Stimulated activated naive CD4-positive, alpha-beta T cell treated with Interleukin-2 at 50 U/mL for 16 hours (primary cell): ENCODE results near the gene TAF1B.

Source experiments
- DNase-seq: peaks from one replicate; lab custom pipeline; 2025; lab: John Stamatoyannopoulos, UW

Gene TAF1B

GRCh38 chr2:9941996-9942390 is 98.7 kb downstream of the TAF1B start:
- no peak for DNase-seq

GRCh38 chr2:9944330-9944758 is 101.1 kb downstream of the TAF1B start:
- DNase-seq, result no peak

GRCh38 chr2:9945596-9945995 is 102.3 kb downstream of the TAF1B start:
- DNase-seq, result no peak

DNA sequence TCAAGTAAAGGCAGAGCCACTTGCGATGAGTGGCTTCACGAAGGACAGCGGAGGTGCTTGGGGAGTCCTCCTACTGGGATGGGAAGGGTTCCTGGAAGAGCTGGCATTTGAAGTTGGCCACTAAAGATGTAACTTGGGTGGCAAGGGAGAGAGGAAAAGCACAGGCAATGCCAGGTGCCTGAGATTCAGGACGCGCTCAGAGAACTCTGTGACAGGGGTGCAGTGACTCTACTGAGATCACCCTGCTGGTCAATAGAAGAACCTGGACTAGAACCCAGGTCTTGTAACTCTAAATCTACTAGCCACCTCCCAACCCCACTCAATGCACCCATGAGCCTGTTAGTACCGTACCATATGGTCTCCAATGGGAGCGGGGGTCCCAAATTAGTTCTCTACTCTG is 102.8 kb downstream of the TAF1B start:
- DNase-seq, result no peak

- DNase-seq, result no peak
These were observed 103.5 kb downstream of the TAF1B start for GRCh38 chr2:9946818-9947217.

DNA sequence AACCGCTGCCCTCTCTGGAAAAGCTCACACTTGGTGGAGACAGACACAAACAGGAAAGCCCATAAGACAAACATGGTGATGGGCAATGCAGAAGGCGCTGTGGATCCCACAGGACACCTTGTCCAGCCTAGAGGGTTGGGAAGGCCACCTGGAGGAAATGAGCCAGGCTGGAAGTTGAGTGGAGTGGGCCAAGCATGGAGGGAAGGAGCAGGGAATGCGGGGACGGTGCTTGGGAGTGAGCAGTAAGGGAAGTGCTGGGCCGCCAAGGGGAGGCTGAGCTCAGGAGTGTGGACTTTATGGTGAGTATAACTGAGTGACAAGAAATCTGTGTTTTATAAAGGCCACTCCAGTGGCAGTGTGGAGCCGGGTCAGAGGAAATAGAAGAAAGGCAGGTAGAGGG is 105.4 kb downstream of the TAF1B start:
- DNase-seq, result no peak

GRCh38 chr2:9949239-9949991 is 106.1 kb downstream of the TAF1B start:
- no peak for DNase-seq

DNA sequence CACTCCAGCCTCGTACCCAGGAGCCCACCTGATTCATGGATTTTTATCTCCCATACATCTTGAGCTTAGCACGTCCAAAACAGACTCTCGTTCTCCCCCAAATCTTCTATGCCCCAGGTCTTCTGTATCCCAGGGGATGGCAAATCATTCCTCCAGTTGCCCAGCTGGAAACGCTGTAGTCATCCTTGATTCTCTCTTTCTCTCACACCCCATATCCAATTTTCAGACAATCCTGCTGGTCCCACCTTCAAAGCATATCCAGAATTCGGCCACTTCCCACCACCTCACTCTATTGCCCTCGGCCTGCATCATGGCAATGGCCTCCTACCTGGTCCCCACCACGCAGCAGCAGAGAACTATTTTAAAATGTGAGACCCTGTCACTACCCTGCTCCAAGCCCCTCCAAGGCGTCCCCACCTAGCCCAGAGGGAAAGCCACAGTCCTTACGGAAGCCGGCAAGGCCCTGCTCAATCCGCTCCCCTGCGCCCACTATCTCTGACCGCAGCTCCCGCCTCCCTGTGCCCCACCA is 106.8 kb downstream of the TAF1B start:
- no peak for DNase-seq

- DNase-seq, result no peak
These were observed 107.4 kb downstream of the TAF1B start for GRCh38 chr2:9950521-9951271.

GRCh38 chr2:9951272-9951521 is 107.9 kb downstream of the TAF1B start:
- no peak for DNase-seq

DNA sequence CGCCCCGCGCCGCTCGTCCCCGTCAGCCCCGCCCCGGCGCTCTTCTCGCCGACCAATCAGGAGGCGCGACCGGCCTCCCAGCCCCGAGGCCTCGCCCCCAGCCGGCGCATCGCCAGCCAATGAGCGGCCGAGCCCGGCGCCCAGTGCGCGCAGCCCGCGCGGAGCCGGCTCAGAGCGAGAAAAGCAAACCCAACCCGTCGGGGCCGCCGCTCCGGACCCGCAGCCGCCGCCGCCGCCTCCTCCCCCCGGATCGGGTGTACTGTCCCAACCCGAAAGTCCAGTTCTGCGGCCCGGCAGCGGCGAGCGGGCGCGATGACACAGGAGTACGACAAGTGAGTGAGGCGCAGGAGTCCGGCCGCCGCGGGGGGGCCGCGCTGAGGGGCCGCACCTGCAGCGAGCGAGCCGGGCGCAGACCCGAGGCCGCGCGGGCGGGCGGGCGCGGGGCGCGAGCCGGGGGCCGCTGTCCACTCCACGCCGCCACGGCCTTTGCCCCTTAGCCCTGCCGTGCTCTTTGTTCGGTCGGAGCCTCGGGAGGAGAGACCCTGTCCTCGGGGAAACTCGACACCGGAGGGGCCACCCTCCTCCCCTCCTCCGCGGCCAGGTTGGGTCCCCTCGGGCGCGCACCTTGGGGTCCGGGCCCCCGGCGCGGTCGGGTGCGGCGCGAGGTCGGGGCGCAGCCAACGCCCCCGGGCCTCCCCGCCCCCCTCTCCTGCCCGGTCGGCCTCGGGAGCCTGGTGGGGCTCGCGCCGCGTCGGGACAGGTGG is 108.4 kb downstream of the TAF1B start, which contains the start of gene GRHL1:
TSS of gene GRHL1 (plus strand) at position 172 of the 764 bp plus-strand sequence. CDS start at position 313, 141 bp downstream.
- peak; percentile 88 for DNase-seq

DNA sequence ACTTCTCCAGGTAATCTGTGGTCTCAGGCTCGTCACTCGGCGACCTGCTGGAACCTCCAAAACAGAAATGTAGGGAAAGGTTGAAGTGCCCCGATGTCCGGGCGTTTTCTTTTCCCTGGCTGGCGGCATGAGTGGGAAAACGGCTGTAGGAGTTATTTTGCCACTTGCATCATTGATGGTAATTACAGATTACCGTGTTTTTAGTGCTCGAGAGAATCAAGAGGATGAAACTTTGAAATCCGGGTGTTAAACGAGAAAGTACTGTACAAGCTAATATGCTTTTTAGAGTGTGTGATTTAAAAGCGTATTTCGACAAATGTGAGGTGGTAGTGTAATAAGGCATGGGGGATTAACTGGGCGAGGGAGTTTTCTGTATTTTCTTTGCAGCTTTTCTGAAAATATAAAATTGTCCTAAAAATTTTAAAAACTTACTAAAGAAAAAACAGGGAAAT is 109.0 kb downstream of the TAF1B start:
- DNase-seq, result no peak

GRCh38 chr2:9952856-9953503 is 109.7 kb downstream of the TAF1B start:
- DNase-seq, result no peak

GRCh38 chr2:9954136-9954535 is 110.9 kb downstream of the TAF1B start:
- DNase-seq, result no peak

GRCh38 chr2:9958057-9958456 is 114.8 kb downstream of the TAF1B start:
- no peak for DNase-seq

- DNase-seq, result no peak
These were observed 116.0 kb downstream of the TAF1B start for GRCh38 chr2:9959262-9959661.

DNA sequence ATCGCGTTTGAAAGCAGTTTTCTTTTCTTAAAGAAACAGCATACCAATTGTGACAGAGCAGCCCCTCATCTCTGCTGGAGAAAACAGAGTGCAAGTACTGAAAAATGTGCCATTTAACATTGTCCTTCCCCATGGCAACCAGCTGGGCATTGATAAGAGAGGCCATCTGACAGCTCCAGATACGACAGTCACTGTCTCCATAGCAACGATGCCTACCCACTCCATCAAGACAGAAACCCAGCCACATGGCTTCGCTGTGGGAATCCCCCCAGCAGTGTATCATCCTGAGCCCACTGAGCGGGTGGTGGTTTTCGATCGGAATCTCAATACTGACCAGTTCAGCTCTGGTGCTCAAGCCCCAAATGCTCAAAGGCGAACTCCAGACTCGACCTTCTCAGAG is 117.7 kb downstream of the TAF1B start:
- no peak for DNase-seq

GRCh38 chr2:9964334-9964980 is 121.2 kb downstream of the TAF1B start:
- no peak for DNase-seq

GRCh38 chr2:9965119-9965822 is 122.0 kb downstream of the TAF1B start:
- no peak for DNase-seq

DNA sequence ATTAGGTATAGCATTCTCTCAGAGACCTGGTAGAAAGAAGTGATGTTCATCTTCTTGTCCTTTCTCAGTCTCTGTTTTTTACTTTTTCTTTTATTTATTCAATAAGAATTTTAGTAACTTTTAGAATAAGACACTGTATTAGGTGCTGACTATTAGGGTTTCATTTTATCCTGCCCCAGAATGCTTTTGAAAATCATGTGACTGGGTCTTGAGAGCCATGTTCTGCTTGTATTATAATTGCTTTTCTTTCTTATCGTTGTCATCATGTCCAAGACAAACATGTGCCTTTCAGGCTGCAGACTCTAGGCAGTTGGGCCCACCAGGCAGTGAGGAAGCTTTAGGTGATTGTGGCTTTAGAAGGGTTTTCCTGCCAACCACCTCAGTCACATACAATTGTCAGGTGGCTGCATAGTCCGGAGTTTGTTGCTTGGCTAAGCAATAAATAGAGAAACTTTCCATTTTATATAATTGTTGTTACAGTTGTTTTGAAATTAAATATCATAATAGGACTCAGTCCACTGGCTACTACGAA is 123.3 kb downstream of the TAF1B start:
- DNase-seq, result no peak
